Heart right ventricle (tissue), 16 donors: ENCODE data around the gene TYK2. TPM values are rescaled to one million over a fixed set of nuclear protein-coding genes. Genes with fewer than 3 reads are reported as not detected.

Source experiments
- ATAC-seq, 8 donors: fragments of 200-7000 bp; cut with Tn5 transposase; one replicate each; pipeline ENCODE4 v1.9.1; 2020; ENCODE audit warnings: mild to moderate bottlenecking in 8 of 8, moderate library complexity in 8 of 8, moderate number of reproducible peaks in 1 of 8
- DNase-seq, 2 donors: peaks; one replicate each; pipeline ENCODE4 v3.0.0-alpha.2; 2020
- H3K27ac ChIP-seq, 10 donors: fragments of 200-600 bp; sonication (generic) in 2 of 10; one replicate each; pipeline versions ENCODE4 v1.5.0 to v1.8.0; 2020 to 2022; ENCODE audit warnings: mild to moderate bottlenecking in 3 of 10
- H3K27me3 ChIP-seq, 7 donors: fragments of 200-600 bp; one replicate each; pipeline ENCODE4 v1.8.0; 2021 to 2022; ENCODE audit warnings: mild to moderate bottlenecking in 2 of 7
- H3K36me3 ChIP-seq, 9 donors: fragments of 200-600 bp; sonication (generic) in 1 of 9; one replicate each; pipeline versions ENCODE4 v1.5.0 to v1.8.0; 2020 to 2022; ENCODE audit warnings: mild to moderate bottlenecking in 2 of 9
- H3K4me1 ChIP-seq, 9 donors: fragments of 200-600 bp; sonication (generic) in 1 of 9; one replicate each; pipeline versions ENCODE4 v1.5.0 to v1.8.0; 2020 to 2022; ENCODE audit warnings: mild to moderate bottlenecking in 4 of 9
- H3K4me3 ChIP-seq, 10 donors: fragments of 200-600 bp; sonication (generic) in 2 of 10; one replicate each; pipeline versions ENCODE4 v1.5.0 to v1.8.0; 2020 to 2022; ENCODE audit warnings: mild to moderate bottlenecking in 7 of 10, moderate library complexity in 2 of 10
- H3K9me3 ChIP-seq, 11 donors: fragments of 200-600 bp in 10 of 11; sonication (generic) in 2 of 11; one replicate each; pipeline versions ENCODE4 v1.5.0 to v1.8.0; 2013 to 2022; ENCODE audit warnings: mild to moderate bottlenecking in 2 of 11, control low read depth in 1 of 11, moderate library complexity in 1 of 11
- CTCF ChIP-seq, 9 donors: fragments of 200-600 bp; sonication (generic) in 2 of 9; IDR thresholded peaks; one replicate each; pipeline versions ENCODE4 v1.5.0 to v1.8.0; 2021 to 2022; ENCODE audit warnings: antibody characterized with exemption in 9 of 9, mild to moderate bottlenecking in 5 of 9, moderate library complexity in 1 of 9
- WGBS, 2 donors: extraction: QIAGEN DNeasy Blood & Tissue Kit; methylation state at CpG; one replicate each; pipeline ENCODE4 v1.1.7; 2013; ENCODE audit warnings: inconsistent platforms in 1 of 2; 5-methylcytosine and 5-hydroxymethylcytosine counted together
- intact Hi-C, 10 donors: fragments of 100-400 bp; cut with DNase I; formaldehyde crosslinking; loops; one replicate each; pipeline versions ENCODE4 v1.11.1 to v1.14.2; 2022
- polyA plus RNA-seq, 2 donors: library from polyadenylated mRNA; stranded (reverse); fragments of 200-250 nt; gene quantifications; one replicate each; pipeline ENCODE4 v1.2.3, GENCODE V29; 2013
- total RNA-seq, 10 donors: library from RNA; stranded (reverse); fragmentation: NEBNext Ultra II Directional in 3 of 10; extraction: Animal tissue kit (Norgen Biotek cat#: 25700) in 3 of 10; gene quantifications; one replicate each; pipeline versions ENCODE4 v1.2.1 to v1.2.4, GENCODE V29; 2021 to 2023
- donor health status: Arrhythmogenic right ventricular cardiomyopathy.
- donor health status: ischemic (EF 13 %, LVEDD 7.1; RV severe dilation, severe dysfunction).
- donor health status: healthy with polysubstance abuse.
- donor health status: DM: no; HTN: yes; CAD: no.
- donor health status: DM: no; HTN: no; CAD: no.
- donor health status: ischemic (EF 25% LVEDD 6.9; RV normal size, moderate dysfunction).
- donor health status: ischemic (EF 25% LVEDD 5.7; RV mildly dilated, moderate dysfunction).
- donor health status: healthy.
- donor health status: DM: yes; HTN: yes; CAD: no.
- donor health status: Ischemic cardiomyopathy.
- donor health status: ischemic (EF 35%, LVEDD 5.7; RV mildly dilated, moderate dysfunction).
- donor health status: nonischemic (EF 11% LVEDD 7.7; RV severe dilation, severe dysfunction).
- donor health status: DM: yes; HTN: yes; CAD: no.
- donor health status: PGD.
- donor health status: ischemic (EF 29% LVEDD 5.4; RV normal size, mild dysfunction).
- donor health status: nonischemic (EF 23%, LVEDD 6.1; RV moderate dilation, normal function).

Gene TYK2
- total and polyA plus RNA-seq, 12 donors: 37.0 to 182 (median 57.8) TPM

DNA sequence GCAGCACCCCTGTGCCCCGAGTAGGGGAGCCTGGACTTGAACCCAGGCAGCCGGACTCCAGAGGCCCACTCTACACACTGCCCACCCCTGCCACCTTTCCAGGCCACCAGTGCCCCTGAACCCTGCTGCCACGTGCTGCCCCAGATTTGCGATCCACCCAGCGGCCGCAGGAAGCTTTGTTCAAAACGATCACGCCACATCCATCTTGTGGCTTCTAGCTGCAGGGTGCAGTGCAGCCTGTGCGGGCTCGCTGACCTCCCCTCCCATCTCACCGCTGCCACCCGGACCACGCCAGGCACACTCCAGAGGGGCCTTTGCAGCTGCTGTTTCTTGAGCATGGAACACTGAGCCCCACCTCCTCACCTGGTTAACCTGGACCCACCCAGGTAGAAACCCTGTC lies 50.8 kb downstream of the TYK2 start:
- H3K4me3 ChIP-seq: no peak overlapping the region
- no peak for TF ChIP-seq CTCF (IDR thresholded peaks at IDR 0.05)
- intact Hi-C loops: loop anchor here in 1 of 10 donors (5.0 kb wide), 1 partner anchor 42 kb away; the partner anchor contains the start of genes ICAM4 and ICAM5
- H3K27ac ChIP-seq: no peak overlapping the region
- ATAC-seq (no peak), DNase-seq (no peak)
- no peaks in the 10 kb centered on the region for H3K9me3 ChIP-seq
- peaks cover 4 to 29% (median 22%) of the 10 kb centered on the region in 9 donors for H3K4me1 ChIP-seq
- 94 to 97% methylated on average over 13 of the region's 13 CpGs for WGBS, 2 donors
- no peaks in the 10 kb centered on the region for H3K27me3 ChIP-seq
- peaks cover 0 to 70% (median 55%) of the 10 kb centered on the region in 9 donors for H3K36me3 ChIP-seq

GRCh38 chr19:10328558-10329429 lies 51.6 kb downstream of the TYK2 start:
- TF ChIP-seq CTCF (IDR thresholded peaks at IDR 0.05): no peak
- ATAC-seq (no peak), DNase-seq (no peak)
- Histone ChIP-seq H3K9me3 (no peaks in the 10 kb centered on the region), H3K4me1 (peaks cover 4 to 22% (median 14%) of the 10 kb centered on the region in 9 donors), H3K27ac (no peak overlapping the region), H3K27me3 (no peaks in the 10 kb centered on the region), H3K36me3 (peaks cover 0 to 75% (median 63%) of the 10 kb centered on the region in 9 donors), H3K4me3 (no peak overlapping the region)
- intact Hi-C loops: loop anchor here in 1 of 10 donors (5.0 kb wide), 1 partner anchor 41 kb away; the partner anchor contains the start of genes ICAM4 and ICAM5
- 96% methylated on average over 41 of the region's 41 CpGs for WGBS, 2 donors

DNA sequence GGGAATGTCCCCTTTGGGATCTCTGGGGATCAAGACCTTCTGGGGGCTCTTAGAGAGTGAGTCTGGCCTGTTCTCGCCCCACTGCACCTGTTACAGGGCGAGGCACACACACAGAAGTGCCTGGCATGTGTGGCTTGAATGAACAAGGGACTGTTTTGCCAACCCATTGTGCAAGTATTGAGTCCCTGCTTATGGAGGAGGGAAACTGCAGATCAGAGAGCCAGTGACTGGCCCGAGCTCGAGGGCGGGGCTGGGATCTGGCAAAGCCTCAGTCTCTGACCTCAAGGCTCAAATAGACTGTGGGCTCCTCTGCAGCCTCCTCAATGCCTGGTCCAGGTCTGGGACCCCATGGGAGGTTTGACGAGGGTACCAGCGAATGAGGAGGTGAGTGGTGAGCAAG lies 52.6 kb downstream of the TYK2 start:
- TF ChIP-seq CTCF (IDR thresholded peaks at IDR 0.05): no peak
- 87 to 93% methylated on average over 7 of the region's 7 CpGs for WGBS, 2 donors
- Histone ChIP-seq H3K36me3 (peaks cover 0 to 85% (median 73%) of the 10 kb centered on the region in 9 donors), H3K9me3 (no peaks in the 10 kb centered on the region), H3K4me3 (no peak overlapping the region), H3K27ac (no peak overlapping the region), H3K4me1 (peaks cover 4 to 14% (median 13%) of the 10 kb centered on the region in 9 donors), H3K27me3 (no peaks in the 10 kb centered on the region)
- intact Hi-C loops: loop anchor here in 1 of 10 donors (5.0 kb wide), 1 partner anchor 40 kb away; the partner anchor contains the start of genes ICAM4 and ICAM5
- no peak for DNase-seq
- no peak for ATAC-seq

DNA sequence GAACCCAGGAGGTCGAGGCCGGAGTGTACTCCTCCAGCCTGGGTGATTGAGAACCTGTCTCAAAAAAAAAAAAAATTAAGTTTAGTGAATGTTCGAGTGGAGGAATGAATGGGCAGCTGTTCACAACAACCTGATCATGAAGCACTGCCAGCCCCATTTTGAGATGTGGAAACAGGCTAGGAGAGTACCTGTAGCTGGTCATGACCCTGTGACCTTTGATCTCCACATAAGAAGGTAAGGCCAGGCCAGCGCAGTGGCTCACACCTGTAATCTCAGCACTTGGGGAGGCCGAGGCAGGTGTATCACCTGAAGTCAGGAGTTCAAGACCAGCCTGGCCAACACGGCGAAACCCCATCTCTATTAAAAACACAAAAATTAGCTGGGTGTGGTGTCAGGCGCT lies 54.6 kb downstream of the TYK2 start:
- intact Hi-C loops: loop anchor here in 1 of 10 donors (5.0 kb wide), 1 partner anchor 38 kb away; the partner anchor contains the start of genes ICAM4 and ICAM5
- DNase-seq (no peak), ATAC-seq (no peak)
- Histone ChIP-seq H3K4me1 (no peaks in the 10 kb centered on the region), H3K4me3 (no peak overlapping the region), H3K27ac (no peak overlapping the region), H3K36me3 (peaks cover 9 to 100% (median 92%) of the 10 kb centered on the region in 9 donors), H3K9me3 (no peaks in the 10 kb centered on the region), H3K27me3 (no peaks in the 10 kb centered on the region)
- no peak for TF ChIP-seq CTCF (IDR thresholded peaks at IDR 0.05)
- WGBS, 2 donors: 91 to 96% methylated on average over 8 of the region's 8 CpGs
